A673 (cell line): Measurements from ENCODE around the gene IMPG1.
A peak's percentile ranks its signal among the peaks of the same experiment; 100 is the strongest.

Experiments used
- EZH2 ChIP-seq: fragments of 200-600 bp; sonication (generic); IDR thresholded peaks from 2 replicates; pipeline ENCODE4 v1.6.1; 2017; ENCODE audit warnings: borderline replicate concordance, low read depth, mild to moderate bottlenecking, mixed read lengths, antibody characterized with exemption, low read length; ENCODE audit not compliant: poor library complexity, severe bottlenecking
- TF ChIP-seq, protein P1 (sequence below): fragments of 300-800, 200-600 bp; sonication (generic); conservative IDR thresholded peaks from 2 replicates; pipeline ENCODE4 v1.5.1; 2017; ENCODE audit warnings: low read depth, mild to moderate bottlenecking, antibody characterized with exemption, low read length, moderate library complexity, mixed read lengths

DNA sequence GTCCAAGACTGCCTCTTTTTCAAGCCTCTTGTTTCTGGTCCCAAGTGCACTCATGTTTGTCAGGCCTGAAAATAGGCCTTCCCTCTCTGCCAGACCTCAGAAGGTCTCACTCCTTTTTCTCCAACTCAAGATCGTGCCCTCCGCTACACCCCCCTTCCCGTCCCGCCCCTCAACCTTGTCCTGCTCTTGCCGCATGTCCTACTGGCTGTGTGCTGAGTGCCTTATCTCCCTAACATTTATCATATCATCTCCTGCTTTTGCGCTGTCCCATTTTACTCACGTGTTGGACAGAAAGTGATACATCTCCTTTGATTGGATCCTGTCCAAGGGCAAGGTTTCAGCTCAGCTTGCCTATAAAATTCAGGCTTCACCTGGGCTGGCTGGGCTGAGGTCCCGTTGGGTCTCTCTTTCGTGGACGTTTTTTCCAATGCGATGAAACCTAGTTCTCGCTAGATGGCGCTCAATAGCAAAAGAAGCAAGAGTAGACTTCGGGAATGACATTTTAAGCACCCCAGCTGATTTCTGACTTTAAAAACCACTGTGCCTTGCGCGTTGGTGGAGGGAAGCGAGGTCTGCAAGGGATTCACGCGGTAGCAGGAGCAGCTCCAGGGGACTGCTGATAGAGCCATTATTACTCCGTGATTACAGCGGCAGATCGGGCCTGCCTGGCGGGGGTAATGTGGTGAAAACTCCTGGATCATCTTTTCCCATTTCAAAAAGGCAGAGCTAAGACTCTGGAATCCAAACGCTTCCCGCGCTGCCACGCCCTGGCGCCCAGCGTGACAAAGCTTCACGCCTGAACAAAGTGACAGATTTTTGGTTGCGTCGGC, 137.6 kb downstream of the IMPG1 start:
- TF ChIP-seq, protein P1, sequence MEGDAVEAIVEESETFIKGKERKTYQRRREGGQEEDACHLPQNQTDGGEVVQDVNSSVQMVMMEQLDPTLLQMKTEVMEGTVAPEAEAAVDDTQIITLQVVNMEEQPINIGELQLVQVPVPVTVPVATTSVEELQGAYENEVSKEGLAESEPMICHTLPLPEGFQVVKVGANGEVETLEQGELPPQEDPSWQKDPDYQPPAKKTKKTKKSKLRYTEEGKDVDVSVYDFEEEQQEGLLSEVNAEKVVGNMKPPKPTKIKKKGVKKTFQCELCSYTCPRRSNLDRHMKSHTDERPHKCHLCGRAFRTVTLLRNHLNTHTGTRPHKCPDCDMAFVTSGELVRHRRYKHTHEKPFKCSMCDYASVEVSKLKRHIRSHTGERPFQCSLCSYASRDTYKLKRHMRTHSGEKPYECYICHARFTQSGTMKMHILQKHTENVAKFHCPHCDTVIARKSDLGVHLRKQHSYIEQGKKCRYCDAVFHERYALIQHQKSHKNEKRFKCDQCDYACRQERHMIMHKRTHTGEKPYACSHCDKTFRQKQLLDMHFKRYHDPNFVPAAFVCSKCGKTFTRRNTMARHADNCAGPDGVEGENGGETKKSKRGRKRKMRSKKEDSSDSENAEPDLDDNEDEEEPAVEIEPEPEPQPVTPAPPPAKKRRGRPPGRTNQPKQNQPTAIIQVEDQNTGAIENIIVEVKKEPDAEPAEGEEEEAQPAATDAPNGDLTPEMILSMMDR = peak; percentile 85
- no peak for TF ChIP-seq EZH2
